ENCODE data around the gene DDX52. TPM values are rescaled to one million over a fixed set of nuclear protein-coding genes. Genes with fewer than 3 reads are reported as not detected.

DDX52 gene
- total and polyA plus RNA-seq, 9 of the 15 experiments (the other 6 are each of a cell fraction or from before 2014, with no cell fraction given), result 19.1 to 50.5 (median 34.8) TPM

DNA sequence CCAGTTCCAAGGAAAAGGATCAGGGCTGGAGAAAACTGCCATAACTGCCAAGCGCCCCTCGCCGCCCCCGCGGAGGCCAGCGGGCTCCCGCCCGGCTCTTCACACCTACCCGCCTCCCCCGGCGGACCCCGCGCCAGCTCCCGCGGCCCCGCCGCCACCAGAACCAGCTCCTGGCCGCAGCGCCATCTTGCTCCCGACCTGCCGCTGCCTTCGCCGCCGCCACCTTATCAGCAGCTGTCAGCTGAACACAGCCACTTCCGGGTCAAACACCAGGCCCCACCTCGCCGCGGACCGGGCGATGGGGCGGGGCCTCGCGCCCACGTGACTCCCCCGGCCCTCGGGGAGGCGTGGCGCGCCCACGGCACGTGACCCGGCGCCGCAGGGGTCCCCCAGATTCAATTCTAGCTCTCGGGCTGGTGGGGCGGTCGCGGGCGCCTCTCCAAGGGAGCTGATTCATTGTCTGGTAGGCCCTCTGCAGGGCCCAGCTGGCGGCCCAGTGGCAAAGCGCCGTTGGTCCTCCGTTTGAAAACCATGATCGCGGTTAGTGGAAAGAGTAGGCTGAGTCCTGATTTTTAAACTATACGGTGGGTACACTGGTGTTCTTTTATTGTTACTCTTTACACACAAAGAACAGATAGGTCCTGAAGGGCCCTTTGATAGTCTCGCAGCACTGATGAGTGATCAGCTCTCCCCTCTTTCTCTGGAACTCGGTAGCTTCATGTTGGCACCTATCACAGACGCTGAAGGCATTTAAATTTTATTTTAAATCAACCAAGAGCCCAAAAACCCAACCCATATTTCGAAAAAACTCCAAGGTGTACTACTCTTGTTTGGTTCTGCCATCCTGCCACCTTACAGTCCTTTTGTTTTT is 33.8 kb downstream of the DDX52 start, which contains the start of gene SYNRG (continued):
- TF ChIP-seq MAZ (CRISPR knock-in tag; conservative IDR thresholded peaks at IDR 0.05 in 1 of 2, IDR thresholded peaks at IDR 0.05 in 1 of 2), result peak; percentile 65 to 90; a peak in 3 of 4 replicates
- no peak for TF ChIP-seq NR3C1 (CRISPR knock-in tag; IDR thresholded peaks at IDR 0.05)
- peak; percentile 74; the same call in 1 of the 2 replicates for TF ChIP-seq ESRRA (IDR thresholded peaks at IDR 0.05; ENCODE audit: borderline replicate concordance, low read depth)
- TF ChIP-seq, protein P1, sequence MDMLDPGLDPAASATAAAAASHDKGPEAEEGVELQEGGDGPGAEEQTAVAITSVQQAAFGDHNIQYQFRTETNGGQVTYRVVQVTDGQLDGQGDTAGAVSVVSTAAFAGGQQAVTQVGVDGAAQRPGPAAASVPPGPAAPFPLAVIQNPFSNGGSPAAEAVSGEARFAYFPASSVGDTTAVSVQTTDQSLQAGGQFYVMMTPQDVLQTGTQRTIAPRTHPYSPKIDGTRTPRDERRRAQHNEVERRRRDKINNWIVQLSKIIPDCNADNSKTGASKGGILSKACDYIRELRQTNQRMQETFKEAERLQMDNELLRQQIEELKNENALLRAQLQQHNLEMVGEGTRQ (CRISPR knock-in tag; IDR thresholded peaks at IDR 0.05), result peak; percentile 99
- TF ChIP-seq KDM1A (IDR thresholded peaks at IDR 0.05), result peak; percentile 32 to 77; a peak in 3 of 4 replicates
- TF ChIP-seq TCF3 (CRISPR knock-in tag; IDR thresholded peaks at IDR 0.05), result peak; percentile 84
- TF ChIP-seq SMARCC2 (IDR thresholded peaks at IDR 0.05; ENCODE audit: low read depth), result peak; percentile 62; the same call in 1 of the 2 replicates
- peak; percentile 73; the same call in 1 of the 2 replicates for TF ChIP-seq ILF3 (IDR thresholded peaks at IDR 0.05; ENCODE audit: borderline replicate concordance)
- no peak for TF ChIP-seq ARID2 (IDR thresholded peaks at IDR 0.05)
- TF ChIP-seq HEY1 (CRISPR knock-in tag; IDR thresholded peaks at IDR 0.05; ENCODE audit: borderline replicate concordance), result 0 out of 2 replicates have a peak, but pooled peaks have one; percentile 65
- TF ChIP-seq HNRNPUL1 (IDR thresholded peaks at IDR 0.05; ENCODE audit: low read length), result no peak
- TF ChIP-seq ZBTB1 (CRISPR knock-in tag; IDR thresholded peaks at IDR 0.05; ENCODE audit: borderline replicate concordance, low read depth), result peak; percentile 85; the same call in 1 of the 2 replicates
- no peak for TF ChIP-seq NCOA1 (IDR thresholded peaks at IDR 0.05; ENCODE audit: low read depth)
- no peak for TF ChIP-seq U2AF1 (optimal IDR thresholded peaks at IDR 0.05; ENCODE audit: low read depth, low read length)
- TF ChIP-seq FOXM1 (IDR thresholded peaks at IDR 0.05; ENCODE audit: low read depth), result no peak
- no peak for TF ChIP-seq FOXM1 (CRISPR knock-in tag; IDR thresholded peaks at IDR 0.05; ENCODE audit: low read depth)
- TF ChIP-seq ZNF764 (CRISPR knock-in tag; IDR thresholded peaks at IDR 0.05; ENCODE audit: low read depth), result no peak
- TF ChIP-seq SMAD4 (CRISPR knock-in tag; conservative IDR thresholded peaks at IDR 0.05), result peak; percentile 63; the same call in 1 of the 2 replicates
- TF ChIP-seq, protein P2, sequence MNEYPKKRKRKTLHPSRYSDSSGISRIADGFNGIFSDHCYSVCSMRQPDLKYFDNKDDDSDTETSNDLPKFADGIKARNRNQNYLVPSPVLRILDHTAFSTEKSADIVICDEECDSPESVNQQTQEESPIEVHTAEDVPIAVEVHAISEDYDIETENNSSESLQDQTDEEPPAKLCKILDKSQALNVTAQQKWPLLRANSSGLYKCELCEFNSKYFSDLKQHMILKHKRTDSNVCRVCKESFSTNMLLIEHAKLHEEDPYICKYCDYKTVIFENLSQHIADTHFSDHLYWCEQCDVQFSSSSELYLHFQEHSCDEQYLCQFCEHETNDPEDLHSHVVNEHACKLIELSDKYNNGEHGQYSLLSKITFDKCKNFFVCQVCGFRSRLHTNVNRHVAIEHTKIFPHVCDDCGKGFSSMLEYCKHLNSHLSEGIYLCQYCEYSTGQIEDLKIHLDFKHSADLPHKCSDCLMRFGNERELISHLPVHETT (CRISPR knock-in tag; conservative IDR thresholded peaks at IDR 0.05 in 1 of 2, IDR thresholded peaks at IDR 0.05 in 1 of 2), result peak in 1 of 2 experiments; percentile 86; a peak in 2 of 4 replicates
- TF ChIP-seq MTA3 (IDR thresholded peaks at IDR 0.05; ENCODE audit: borderline replicate concordance), result peak; percentile 84; the same call in 1 of the 2 replicates
- TF ChIP-seq SP1 (CRISPR knock-in tag; IDR thresholded peaks at IDR 0.05), result peak; percentile 79
- no peak for TF ChIP-seq MCM3 (IDR thresholded peaks at IDR 0.05)
- peak; percentile 78 for TF ChIP-seq NCOR1 (IDR thresholded peaks at IDR 0.05)
- TF ChIP-seq, protein P3, sequence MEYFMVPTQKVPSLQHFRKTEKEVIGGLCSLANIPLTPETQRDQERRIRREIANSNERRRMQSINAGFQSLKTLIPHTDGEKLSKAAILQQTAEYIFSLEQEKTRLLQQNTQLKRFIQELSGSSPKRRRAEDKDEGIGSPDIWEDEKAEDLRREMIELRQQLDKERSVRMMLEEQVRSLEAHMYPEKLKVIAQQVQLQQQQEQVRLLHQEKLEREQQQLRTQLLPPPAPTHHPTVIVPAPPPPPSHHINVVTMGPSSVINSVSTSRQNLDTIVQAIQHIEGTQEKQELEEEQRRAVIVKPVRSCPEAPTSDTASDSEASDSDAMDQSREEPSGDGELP (CRISPR knock-in tag; IDR thresholded peaks at IDR 0.05; ENCODE audit: borderline replicate concordance), result peak; percentile 99
- TF ChIP-seq DACH1 (IDR thresholded peaks at IDR 0.05; ENCODE audit: partially characterized antibody), result peak; percentile 98
- TF ChIP-seq FOXK2 (conservative IDR thresholded peaks at IDR 0.05 in 1 of 2, IDR thresholded peaks at IDR 0.05 in 1 of 2; ENCODE audit: low read depth in 2 of 2), result no peak; a peak in 1 of 4 replicates

Data from K562 (cell line).